ENCODE data around the gene TFEB.

Gene TFEB

GRCh38 chr6:41675176-41675775, 60.1 kb downstream of the TFEB start (continued):
- no peak for TF ChIP-seq ZNF518A (tag by site-specific recombination; conservative IDR thresholded peaks at IDR 0.05; ENCODE audit: low read depth)
- peak; percentile 38; the same call in 1 of the 2 replicates for TF ChIP-seq EGR2 (tag by site-specific recombination; IDR thresholded peaks at IDR 0.05; ENCODE audit: low read depth)
- no peak for TF ChIP-seq KLF7 (tag by site-specific recombination; IDR thresholded peaks at IDR 0.05; ENCODE audit: borderline replicate concordance)
- TF ChIP-seq ZFP37 (tag by site-specific recombination; IDR thresholded peaks at IDR 0.05): no peak
- no peak for TF ChIP-seq ZNF585B (tag by site-specific recombination; IDR thresholded peaks at IDR 0.05)
- no peak for TF ChIP-seq ZNF785 (tag by site-specific recombination; IDR thresholded peaks at IDR 0.05)
- no peak for TF ChIP-seq ZNF555 (tag by site-specific recombination; conservative IDR thresholded peaks at IDR 0.05)
- no peak for TF ChIP-seq ZNF529 (tag by site-specific recombination; IDR thresholded peaks at IDR 0.05; ENCODE audit: insufficient replicate concordance)
- no peak for TF ChIP-seq ZIC2 (tag by site-specific recombination; IDR thresholded peaks at IDR 0.05)
- peak; percentile 90 for TF ChIP-seq SCRT2 (tag by site-specific recombination; IDR thresholded peaks at IDR 0.05)

- Histone ChIP-seq H3K4me3 (ENCODE audit: low read depth, low read length) (no peak overlapping the region), H3K9me3 (ENCODE audit: control insufficient read depth, insufficient read depth, low read depth, low read length) (no peaks in the 10 kb centered on the region), H3K27ac (ENCODE audit: extremely low read depth, low read depth, low read length) (no peak overlapping the region), H3K4me1 (ENCODE audit: control insufficient read depth, insufficient read depth, low read length) (no peaks in the 10 kb centered on the region), H3K36me3 (ENCODE audit: control insufficient read depth in 2 of 2, insufficient read depth in 1 of 2, low read length in 2 of 2) (no peaks in the 10 kb centered on the region)
- POLR2A ChIA-PET: no interaction called here
- CTCF ChIA-PET: interaction anchor here (0.9 to 2.1 kb wide), 7 partner anchors 9 to 306 kb away, joined by 3 to 14 read pairs (median 6); no protein-coding TSS in a partner anchor
- peak; percentile 31; the same call in 1 of the 2 replicates for TF ChIP-seq ZFHX2 (tag by site-specific recombination; conservative IDR thresholded peaks at IDR 0.05)
- TF ChIP-seq, protein P1, sequence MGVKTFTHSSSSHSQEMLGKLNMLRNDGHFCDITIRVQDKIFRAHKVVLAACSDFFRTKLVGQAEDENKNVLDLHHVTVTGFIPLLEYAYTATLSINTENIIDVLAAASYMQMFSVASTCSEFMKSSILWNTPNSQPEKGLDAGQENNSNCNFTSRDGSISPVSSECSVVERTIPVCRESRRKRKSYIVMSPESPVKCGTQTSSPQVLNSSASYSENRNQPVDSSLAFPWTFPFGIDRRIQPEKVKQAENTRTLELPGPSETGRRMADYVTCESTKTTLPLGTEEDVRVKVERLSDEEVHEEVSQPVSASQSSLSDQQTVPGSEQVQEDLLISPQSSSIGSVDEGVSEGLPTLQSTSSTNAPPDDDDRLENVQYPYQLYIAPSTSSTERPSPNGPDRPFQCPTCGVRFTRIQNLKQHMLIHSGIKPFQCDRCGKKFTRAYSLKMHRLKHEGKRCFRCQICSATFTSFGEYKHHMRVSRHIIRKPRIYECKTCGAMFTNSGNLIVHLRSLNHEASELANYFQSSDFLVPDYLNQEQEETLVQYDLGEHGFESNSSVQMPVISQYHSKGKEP (tag by site-specific recombination; IDR thresholded peaks at IDR 0.05): no peak
- no peak for TF ChIP-seq PRDM2 (tag by site-specific recombination; IDR thresholded peaks at IDR 0.05; ENCODE audit: borderline replicate concordance)
- TF ChIP-seq MYNN (tag by site-specific recombination; IDR thresholded peaks at IDR 0.05; ENCODE audit: borderline replicate concordance): no peak
- TF ChIP-seq ZNF140 (tag by site-specific recombination; IDR thresholded peaks at IDR 0.05): no peak
- TF ChIP-seq PRDM4 (tag by site-specific recombination; IDR thresholded peaks at IDR 0.05): no peak
- peak; percentile 70 for TF ChIP-seq EGR2 (tag by site-specific recombination; IDR thresholded peaks at IDR 0.05; ENCODE audit: low read depth)
- TF ChIP-seq ZNF248 (tag by site-specific recombination; IDR thresholded peaks at IDR 0.05): no peak
These were observed 61.0 kb downstream of the TFEB start for GRCh38 chr6:41674231-41675000.
